GM11168 (cell line): ENCODE data around the gene TRNAU1AP.
"Not testable (repeated sequence)": the region's sequence is repeated elsewhere in the genome, so short reads cannot be mapped to it uniquely, and the experiment has no call there.

ENCODE experiments used
- in situ Hi-C: fragments of 300-500 bp; cut with MboI; formaldehyde crosslinking; loops from one replicate; pipeline ENCODE4 v1.12.0; 2022; ENCODE audit warnings: low sequenced_read_pairs; ENCODE audit not compliant: unreplicated experiment

TRNAU1AP gene

GRCh38 chr1:28566931-28567330, 14.0 kb downstream of the TRNAU1AP start:
- in situ Hi-C loops: no loop called here

GRCh38 chr1:28571911-28572310, 19.0 kb downstream of the TRNAU1AP start:
- in situ Hi-C loops: no loop called here

GRCh38 chr1:28572891-28573290, 20.0 kb downstream of the TRNAU1AP start:
- in situ Hi-C loops: not testable (repeated sequence)

GRCh38 chr1:28573564-28573963, 20.7 kb downstream of the TRNAU1AP start:
- in situ Hi-C loops: no loop called here

- in situ Hi-C loops: no loop called here
Measured at GRCh38 chr1:28577052-28577678, 24.3 kb downstream of the TRNAU1AP start.

GRCh38 chr1:28577738-28578536, 25.1 kb downstream of the TRNAU1AP start:
- in situ Hi-C loops: no loop called here

GRCh38 chr1:28578696-28579218, 25.9 kb downstream of the TRNAU1AP start:
- in situ Hi-C loops: no loop called here

- in situ Hi-C loops: no loop called here
Measured at GRCh38 chr1:28579401-28579800, 26.5 kb downstream of the TRNAU1AP start.

- in situ Hi-C loops: no loop called here
Measured at GRCh38 chr1:28580722-28581530, 28.0 kb downstream of the TRNAU1AP start.

- in situ Hi-C loops: no loop called here
Measured at GRCh38 chr1:28581531-28582247, 28.8 kb downstream of the TRNAU1AP start.

- in situ Hi-C loops: no loop called here
Measured at GRCh38 chr1:28582248-28582615, 29.3 kb downstream of the TRNAU1AP start.

GRCh38 chr1:28586585-28587391, 33.9 kb downstream of the TRNAU1AP start:
- in situ Hi-C loops: not testable (repeated sequence)

- in situ Hi-C loops: no loop called here
Measured at GRCh38 chr1:28591708-28592320, 38.9 kb downstream of the TRNAU1AP start, which contains the start of gene RAB42. Gene RAB42 (plus strand): TSS chr1:28592265. CDS start chr1:28592512, 247 bp downstream.

GRCh38 chr1:28592321-28593071, 39.6 kb downstream of the TRNAU1AP start:
- in situ Hi-C loops: no loop called here

GRCh38 chr1:28593988-28594356, 41.1 kb downstream of the TRNAU1AP start:
- in situ Hi-C loops: not testable (repeated sequence)

GRCh38 chr1:28594686-28595411, 42.0 kb downstream of the TRNAU1AP start:
- in situ Hi-C loops: not testable (repeated sequence)

- in situ Hi-C loops: no loop called here
Measured at GRCh38 chr1:28595412-28596191, 42.7 kb downstream of the TRNAU1AP start.
